Measurements from ENCODE around the gene TBC1D28. TPM values are rescaled to one million over a fixed set of nuclear protein-coding genes. Genes with fewer than 3 reads are reported as not detected.
"Not testable (repeated sequence)": the region's sequence is repeated elsewhere in the genome, so short reads cannot be mapped to it uniquely, and the experiment has no call there.

The TBC1D28 gene
- total RNA-seq, 4 donors from 2014 or later, result not detected

- not testable (repeated sequence) for ATAC-seq, H3K36me3 ChIP-seq, H3K4me3 ChIP-seq, H3K4me1 ChIP-seq, H3K27ac ChIP-seq, H3K9me3 ChIP-seq
- H3K27me3 ChIP-seq, result peaks cover 28% of the 10 kb centered on the region
- 80 to 100% methylated on average over 1 to 3 of the region's 13 CpGs for WGBS, 2 donors (ENCODE audit: low coverage in 1 of 2)
These were observed 5.8 kb downstream of the TBC1D28 start for GRCh38 chr17:18638357-18638756.

DNA sequence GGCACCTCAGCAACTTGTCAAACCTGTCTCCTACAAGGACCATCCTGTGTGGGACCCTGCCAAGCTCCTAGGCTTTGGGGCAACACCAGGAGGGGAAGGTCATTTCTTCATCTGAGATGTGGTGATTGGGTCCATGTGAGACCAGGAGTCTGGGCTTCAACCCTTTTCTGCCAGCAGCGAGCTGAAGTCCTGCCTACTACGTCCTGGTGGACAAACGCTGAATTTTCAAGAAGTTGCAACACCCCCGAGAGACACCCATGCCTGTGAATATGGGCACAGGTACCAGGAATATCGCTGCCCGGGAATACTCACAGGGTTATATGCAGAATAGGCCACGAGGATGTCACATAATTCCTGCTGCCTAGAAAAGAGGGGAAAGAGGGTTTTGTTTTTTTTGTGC lies 8.0 kb downstream of the TBC1D28 start:
- not testable (repeated sequence) for H3K36me3 ChIP-seq, H3K27ac ChIP-seq, H3K4me3 ChIP-seq, H3K9me3 ChIP-seq, ATAC-seq, H3K4me1 ChIP-seq
- H3K27me3 ChIP-seq, result peaks cover 50% of the 10 kb centered on the region
- WGBS, 2 donors (ENCODE audit: low coverage in 1 of 2), result 33 to 74% methylated on average over 1 to 6 of the region's 7 CpGs

DNA sequence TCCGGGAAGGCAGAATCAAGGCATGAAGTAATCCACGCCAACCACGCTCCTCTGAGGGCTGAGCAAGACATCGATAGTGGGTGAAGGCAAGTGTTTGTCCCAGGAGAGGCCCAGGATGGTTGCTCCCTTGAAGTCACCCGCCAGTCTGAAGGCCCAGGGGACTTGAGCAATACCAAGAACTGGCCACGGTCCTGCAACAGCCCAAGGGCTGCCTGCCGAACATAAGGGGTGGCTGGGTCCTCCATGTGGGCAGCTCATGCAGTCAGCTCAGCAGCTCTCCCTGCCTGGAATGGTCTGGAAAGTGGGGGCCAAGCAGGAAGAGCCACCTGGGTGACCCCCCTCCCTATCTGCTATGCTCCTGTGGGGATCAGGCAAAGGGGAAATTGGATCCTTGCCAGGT lies 8.4 kb downstream of the TBC1D28 start:
- peaks cover 53% of the 10 kb centered on the region for H3K27me3 ChIP-seq
- ATAC-seq, H3K9me3 ChIP-seq, H3K4me1 ChIP-seq, H3K36me3 ChIP-seq, H3K4me3 ChIP-seq, H3K27ac ChIP-seq: not testable (repeated sequence)
- WGBS, 2 donors (ENCODE audit: low coverage in 1 of 2), result no CpG with 5 or more reads among the region's 7 CpGs

GRCh38 chr17:18634550-18635263 lies 9.5 kb downstream of the TBC1D28 start:
- H3K27me3 ChIP-seq, result peaks cover 58% of the 10 kb centered on the region
- not testable (repeated sequence) for H3K36me3 ChIP-seq, H3K4me1 ChIP-seq, H3K9me3 ChIP-seq, ATAC-seq, H3K27ac ChIP-seq
- H3K4me3 ChIP-seq, result peak overlapping the region in 1 of 2 donors; percentile 36
- WGBS, 2 donors (ENCODE audit: low coverage in 1 of 2), result 7 to 13% methylated on average over 3 to 9 of the region's 56 CpGs

DNA sequence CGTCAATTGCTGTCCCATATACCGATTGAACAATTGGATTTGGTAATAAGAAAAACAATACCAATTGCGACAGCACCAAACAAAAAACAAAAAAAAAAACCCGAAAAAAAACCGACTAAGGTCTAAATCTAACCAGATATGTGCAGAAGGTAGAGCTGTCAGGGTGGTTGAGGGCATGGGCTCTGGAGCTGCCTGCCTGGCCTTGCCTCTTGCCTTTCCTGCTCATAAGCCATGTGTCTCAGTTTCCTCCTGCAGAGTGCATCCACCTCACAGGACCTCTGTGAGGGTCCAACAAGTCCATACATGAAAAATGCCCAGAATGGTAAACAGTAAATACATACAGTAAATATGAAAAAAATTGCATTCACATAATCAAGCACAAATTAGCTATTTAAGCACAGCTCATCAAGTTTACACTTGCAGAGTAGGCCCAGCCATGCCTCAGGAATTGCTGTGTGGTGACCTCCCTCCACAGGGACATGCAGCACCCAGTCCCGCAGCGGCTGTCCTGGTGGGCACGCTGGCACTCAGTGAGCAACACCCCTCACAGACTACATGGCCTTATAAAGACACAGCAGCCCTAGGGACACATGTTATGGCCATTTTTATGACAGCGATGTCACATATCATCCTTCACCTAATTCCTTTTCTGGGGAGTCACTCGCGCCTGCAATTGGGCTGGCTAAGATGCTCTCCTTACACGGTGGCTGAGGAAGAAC lies 17.9 kb downstream of the TBC1D28 start:
- 76 to 78% methylated on average over 6 to 8 of the region's 12 CpGs for WGBS, 2 donors (ENCODE audit: low coverage in 1 of 2)
- H3K4me3 ChIP-seq, result peak overlapping the region in 1 of 2 donors; percentile 58

DNA sequence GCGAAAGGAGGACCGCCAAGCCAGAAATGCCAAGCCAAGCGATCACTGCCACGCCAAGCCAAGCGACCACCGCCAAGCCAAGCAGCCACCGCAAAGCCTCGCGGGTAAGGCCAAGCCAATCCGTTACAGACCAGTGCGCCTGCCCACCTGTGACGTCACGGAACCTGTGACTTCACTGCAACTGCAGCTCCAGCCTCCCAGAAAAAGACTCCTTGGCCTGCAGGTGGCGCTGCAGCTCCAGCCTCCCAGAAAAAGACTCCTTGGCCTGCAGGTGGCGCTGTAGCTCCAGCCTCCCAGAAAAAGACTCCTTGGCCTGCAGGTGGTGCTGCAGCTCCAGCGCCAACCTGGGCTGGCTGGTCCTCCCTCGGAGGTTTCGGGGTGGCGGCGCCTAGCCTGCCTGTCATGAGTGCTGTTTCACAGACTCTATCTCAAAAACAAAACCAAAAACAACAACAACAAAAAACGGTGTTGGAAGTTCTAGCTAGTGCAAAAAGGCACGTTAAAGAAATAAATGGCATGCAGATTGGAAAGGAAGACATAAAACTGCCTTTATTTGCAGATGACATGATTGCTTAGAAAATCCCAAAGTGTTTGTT lies 18.6 kb downstream of the TBC1D28 start:
- peak overlapping the region in 3 of 4 donors; percentile 64 to 85 (median 77) for H3K27ac ChIP-seq
- peak; percentile 99 for ATAC-seq
- H3K36me3 ChIP-seq, H3K9me3 ChIP-seq: not testable (repeated sequence)
- peaks cover 0 to 15% (median 0%) of the 10 kb centered on the region in 3 donors for H3K4me1 ChIP-seq
- TF ChIP-seq, protein P1, sequence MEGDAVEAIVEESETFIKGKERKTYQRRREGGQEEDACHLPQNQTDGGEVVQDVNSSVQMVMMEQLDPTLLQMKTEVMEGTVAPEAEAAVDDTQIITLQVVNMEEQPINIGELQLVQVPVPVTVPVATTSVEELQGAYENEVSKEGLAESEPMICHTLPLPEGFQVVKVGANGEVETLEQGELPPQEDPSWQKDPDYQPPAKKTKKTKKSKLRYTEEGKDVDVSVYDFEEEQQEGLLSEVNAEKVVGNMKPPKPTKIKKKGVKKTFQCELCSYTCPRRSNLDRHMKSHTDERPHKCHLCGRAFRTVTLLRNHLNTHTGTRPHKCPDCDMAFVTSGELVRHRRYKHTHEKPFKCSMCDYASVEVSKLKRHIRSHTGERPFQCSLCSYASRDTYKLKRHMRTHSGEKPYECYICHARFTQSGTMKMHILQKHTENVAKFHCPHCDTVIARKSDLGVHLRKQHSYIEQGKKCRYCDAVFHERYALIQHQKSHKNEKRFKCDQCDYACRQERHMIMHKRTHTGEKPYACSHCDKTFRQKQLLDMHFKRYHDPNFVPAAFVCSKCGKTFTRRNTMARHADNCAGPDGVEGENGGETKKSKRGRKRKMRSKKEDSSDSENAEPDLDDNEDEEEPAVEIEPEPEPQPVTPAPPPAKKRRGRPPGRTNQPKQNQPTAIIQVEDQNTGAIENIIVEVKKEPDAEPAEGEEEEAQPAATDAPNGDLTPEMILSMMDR (IDR thresholded peaks at IDR 0.05), result peak; percentile 90 to 100 (median 93)
- TF ChIP-seq POLR2AphosphoS5 (IDR thresholded peaks at IDR 0.05) (peak; percentile 82), POLR2A (IDR thresholded peaks at IDR 0.05) (peak; percentile 39 to 62)
- peak overlapping the region; percentile 11 to 58 for H3K4me3 ChIP-seq
- 0 to 28% methylated on average over 1 to 5 of the region's 22 CpGs for WGBS, 2 donors (ENCODE audit: low coverage in 1 of 2)
- peaks cover 13% of the 10 kb centered on the region for H3K27me3 ChIP-seq

More for the DNA sequence above, 17.9 kb downstream of the TBC1D28 start:
- Histone ChIP-seq H3K27me3 (peaks cover 19% of the 10 kb centered on the region), H3K36me3 (no peaks in the 10 kb centered on the region), H3K4me1 (peaks cover 0 to 15% (median 0%) of the 10 kb centered on the region in 3 donors), H3K27ac (no peak overlapping the region), H3K9me3 (no peaks in the 10 kb centered on the region)
- TF ChIP-seq POLR2A (IDR thresholded peaks at IDR 0.05) (no peak), EP300 (IDR thresholded peaks at IDR 0.05) (no peak), POLR2AphosphoS5 (IDR thresholded peaks at IDR 0.05) (no peak)
- TF ChIP-seq, protein P1 (IDR thresholded peaks at IDR 0.05), result no peak
- no peak for ATAC-seq

GRCh38 chr17:18624862-18625501 lies 19.2 kb downstream of the TBC1D28 start:
- Histone ChIP-seq H3K4me3 (peak overlapping the region; percentile 11 to 58), H3K4me1 (peaks cover 0 to 15% (median 0%) of the 10 kb centered on the region in 3 donors), H3K27ac (peak overlapping the region in 3 of 4 donors; percentile 64 to 85 (median 77))
- H3K9me3 ChIP-seq, H3K27me3 ChIP-seq, H3K36me3 ChIP-seq: not testable (repeated sequence)
- peak; percentile 69 for ATAC-seq
- 62 to 70% methylated on average over 3 of the region's 35 CpGs for WGBS, 2 donors (ENCODE audit: low coverage in 1 of 2)

DNA sequence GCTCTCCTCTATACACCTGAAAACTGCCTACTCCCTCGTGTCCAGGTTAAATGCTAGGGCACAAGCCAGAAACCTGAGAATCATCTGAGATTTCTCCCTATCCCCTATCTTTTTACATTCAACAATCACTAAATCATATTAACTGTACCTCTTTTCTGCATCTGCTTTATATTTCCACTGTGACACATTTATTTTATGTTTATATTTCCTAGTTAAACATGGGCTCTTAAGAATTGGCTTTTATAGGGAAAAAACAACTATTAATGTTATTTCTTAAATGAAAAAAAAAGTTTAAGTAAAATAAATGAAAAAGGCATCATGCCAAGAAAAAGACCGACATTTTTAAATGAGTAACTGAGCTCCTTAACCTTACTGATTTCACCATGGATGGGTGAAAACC lies 26.6 kb downstream of the TBC1D28 start:
- H3K4me1 ChIP-seq, H3K9me3 ChIP-seq, H3K4me3 ChIP-seq, H3K36me3 ChIP-seq, H3K27me3 ChIP-seq, H3K27ac ChIP-seq, ATAC-seq: not testable (repeated sequence)
- no CpG with 5 or more reads among the region's 2 CpGs for WGBS, 2 donors (ENCODE audit: low coverage in 1 of 2)

GRCh38 chr17:18613016-18613415 lies 31.2 kb downstream of the TBC1D28 start:
- H3K27me3 ChIP-seq, ATAC-seq: not testable (repeated sequence)

DNA sequence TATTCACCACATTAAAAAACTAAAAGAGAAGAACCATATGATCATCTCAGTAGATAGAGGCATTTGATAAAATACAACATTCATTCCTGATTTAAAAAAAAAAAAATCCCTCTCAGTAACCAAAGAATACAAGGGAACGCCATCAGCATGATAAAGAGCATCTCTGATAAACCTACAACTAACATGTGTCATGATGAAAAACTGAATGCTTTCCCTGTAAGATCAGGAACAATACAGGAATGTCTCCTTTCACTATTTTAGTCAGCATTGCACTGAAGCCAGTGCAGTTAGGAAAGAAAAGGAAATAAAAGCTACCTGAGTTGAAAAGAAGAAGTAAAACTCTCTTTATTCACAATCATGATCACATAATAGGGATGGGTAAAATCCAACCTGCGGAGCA lies 51.1 kb downstream of the TBC1D28 start:
- not testable (repeated sequence) for H3K4me1 ChIP-seq, H3K36me3 ChIP-seq, ATAC-seq, H3K27me3 ChIP-seq, H3K27ac ChIP-seq, H3K4me3 ChIP-seq, H3K9me3 ChIP-seq
- WGBS, 2 donors (ENCODE audit: low coverage in 1 of 2), result 49 to 96% methylated on average over 2 of the region's 2 CpGs

More at GRCh38 chr17:18613016-18613415, 31.2 kb downstream of the TBC1D28 start:
- H3K4me3 ChIP-seq, H3K9me3 ChIP-seq, H3K4me1 ChIP-seq, H3K27ac ChIP-seq: not testable (repeated sequence)
- peaks cover 0 to 12% of the 10 kb centered on the region in 2 donors for H3K36me3 ChIP-seq
